GM19324 (cell line): ENCODE data around the gene CD58.
"Not testable (repeated sequence)": the region's sequence is repeated elsewhere in the genome, so short reads cannot be mapped to it uniquely, and the experiment has no call there.

ENCODE experiments used
- ATAC-seq: cut with Tn5 transposase; IDR thresholded peaks from one replicate; pipeline ENCODE4 v1.9.1; 2021; ENCODE audit warnings: mild to moderate bottlenecking, moderate library complexity; ENCODE audit not compliant: unreplicated experiment, low FRiP score

CD58 gene

DNA sequence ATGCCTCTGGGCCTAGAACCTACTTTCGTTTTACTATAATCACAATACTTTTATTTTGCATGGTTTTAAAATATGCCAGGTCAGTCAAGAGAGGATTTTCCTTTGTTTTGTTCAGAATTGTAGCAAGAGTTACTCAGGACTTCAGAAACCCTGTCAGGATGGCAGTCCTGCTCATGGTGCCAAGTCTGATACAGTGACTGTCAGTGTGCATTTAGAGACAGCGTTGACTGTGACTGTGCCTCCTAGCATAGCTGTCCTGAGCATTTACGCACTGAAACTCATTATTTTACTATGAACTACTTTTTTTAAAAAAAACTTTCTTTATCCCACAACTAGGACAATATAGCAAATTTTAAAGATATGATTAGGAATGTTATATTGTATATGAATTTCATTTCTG, 23.2 kb upstream of the CD58 start:
- not testable (repeated sequence) for ATAC-seq

DNA sequence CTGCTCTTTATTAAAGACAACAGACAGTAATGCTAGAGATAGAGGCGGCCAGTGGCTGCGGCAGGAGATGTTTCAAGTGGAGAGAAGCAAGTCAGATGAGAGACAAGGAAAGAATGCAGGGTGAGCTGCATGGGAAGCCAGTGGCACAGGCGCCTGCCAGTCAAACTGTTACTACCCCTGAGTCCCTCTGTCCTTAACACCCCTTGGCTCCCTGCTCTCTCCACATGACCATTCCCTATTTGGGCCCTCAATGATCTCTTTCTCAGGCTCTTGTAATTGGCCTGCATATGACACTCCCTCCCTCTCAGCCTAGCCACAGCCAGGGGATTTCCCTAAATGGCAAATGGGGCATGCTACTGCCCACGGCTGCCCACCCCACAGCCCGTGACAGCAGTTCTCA, 22.6 kb upstream of the CD58 start:
- ATAC-seq: not testable (repeated sequence)

DNA sequence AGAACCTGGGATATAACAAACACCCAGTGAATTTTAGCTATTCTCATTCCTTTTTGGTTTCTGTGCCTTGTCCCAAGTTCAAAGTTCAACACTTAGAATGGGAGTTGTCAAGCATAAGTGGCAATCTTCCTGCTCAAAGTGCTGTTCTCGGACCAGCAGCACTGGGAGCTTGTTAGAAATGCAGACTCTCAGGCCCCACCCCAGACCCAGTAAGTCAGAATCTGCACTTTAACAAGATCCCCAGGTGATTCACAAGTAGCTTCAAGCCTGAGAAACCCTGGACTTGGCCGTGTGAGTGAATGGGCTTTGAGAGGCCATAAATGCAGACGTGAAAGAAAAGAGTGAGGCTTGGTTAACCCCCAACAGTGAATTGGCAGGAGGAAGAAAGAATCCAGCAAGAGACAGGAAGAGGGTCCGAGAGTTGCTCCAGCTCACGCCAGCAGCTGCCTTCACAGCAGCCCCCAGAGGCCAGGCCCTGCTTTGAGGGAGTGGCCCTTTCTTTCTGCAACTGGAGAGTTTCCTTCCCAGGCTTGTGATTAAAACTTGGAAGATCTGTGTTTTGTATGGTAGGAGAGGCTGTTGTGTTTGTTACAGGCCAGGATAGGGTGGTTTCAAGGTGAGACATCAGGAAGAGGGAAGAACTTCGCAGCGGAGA, 21.3 kb upstream of the CD58 start:
- ATAC-seq: not testable (repeated sequence)

DNA sequence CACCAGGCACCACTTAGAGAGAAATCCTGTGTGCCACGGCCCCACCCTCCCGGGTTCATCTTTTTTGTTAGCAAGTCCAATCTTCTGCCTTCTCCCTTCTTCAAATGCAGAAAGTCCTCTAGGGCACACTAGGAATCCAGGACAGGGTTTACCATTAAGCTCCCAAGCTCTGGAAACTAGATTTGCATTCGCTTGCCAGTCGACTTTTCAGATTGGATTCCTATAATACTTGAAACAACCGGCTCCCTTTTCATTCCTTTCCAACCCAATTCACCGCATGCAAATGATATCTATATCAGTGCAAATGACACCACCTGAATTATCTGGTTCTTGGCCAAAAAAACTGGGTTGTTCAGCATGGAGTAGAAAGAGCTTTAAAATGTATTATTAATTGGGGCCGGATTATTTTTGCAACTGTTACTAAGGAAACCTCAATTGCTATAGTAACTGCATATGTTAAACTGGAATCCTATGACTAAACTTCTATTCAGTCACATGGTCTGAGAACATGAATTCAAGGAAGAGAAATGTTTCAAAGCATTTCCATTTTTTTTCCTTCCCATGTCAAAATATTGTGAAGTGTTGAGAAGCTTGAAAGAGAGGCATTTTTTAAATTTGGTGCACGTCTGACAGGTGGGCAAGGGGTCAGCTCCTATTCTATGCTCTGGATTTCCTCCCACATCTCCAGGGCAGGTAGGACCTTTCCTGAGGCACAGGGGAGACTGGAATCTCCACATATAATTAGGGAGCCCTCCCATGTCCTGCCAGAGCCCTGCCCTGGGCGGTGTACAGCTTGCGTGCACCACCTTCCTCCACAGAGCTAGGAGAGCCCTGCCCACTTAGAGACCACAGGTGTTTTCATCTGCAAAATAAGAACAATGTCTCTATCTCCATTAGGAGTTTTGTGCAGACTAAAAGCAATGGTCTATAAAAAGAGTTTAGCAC, 20.5 kb upstream of the CD58 start:
- ATAC-seq: not testable (repeated sequence)

DNA sequence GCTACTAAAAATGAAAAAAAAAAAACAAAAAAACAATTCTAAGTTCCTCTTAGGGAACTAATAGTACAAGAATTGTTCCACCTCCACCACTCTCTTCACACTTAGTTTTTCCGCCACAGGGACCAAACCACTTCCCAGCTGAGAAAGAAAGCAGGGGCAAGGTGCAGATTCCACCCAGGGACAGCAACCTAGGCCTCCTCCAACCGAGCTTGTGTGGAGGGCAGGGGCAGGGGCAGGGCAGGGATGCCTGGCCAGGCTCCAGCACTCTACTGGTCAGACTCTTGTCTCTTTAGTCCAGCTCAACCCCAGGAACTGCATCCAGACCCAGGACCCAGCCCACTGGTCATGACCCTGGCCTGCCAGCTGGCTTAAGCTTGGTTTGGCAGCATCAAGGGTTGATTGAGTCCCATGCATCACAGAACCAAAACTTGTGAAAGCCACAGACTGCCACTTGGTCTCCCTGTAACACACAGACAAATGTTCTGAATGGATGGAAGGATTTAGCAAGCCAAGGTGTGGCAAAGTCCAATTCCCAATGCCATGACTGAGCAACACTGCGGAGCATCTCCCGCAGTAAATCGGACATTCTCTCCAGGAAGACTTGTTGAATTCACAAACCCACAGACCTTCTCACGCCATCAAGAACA, 19.7 kb upstream of the CD58 start:
- not testable (repeated sequence) for ATAC-seq

DNA sequence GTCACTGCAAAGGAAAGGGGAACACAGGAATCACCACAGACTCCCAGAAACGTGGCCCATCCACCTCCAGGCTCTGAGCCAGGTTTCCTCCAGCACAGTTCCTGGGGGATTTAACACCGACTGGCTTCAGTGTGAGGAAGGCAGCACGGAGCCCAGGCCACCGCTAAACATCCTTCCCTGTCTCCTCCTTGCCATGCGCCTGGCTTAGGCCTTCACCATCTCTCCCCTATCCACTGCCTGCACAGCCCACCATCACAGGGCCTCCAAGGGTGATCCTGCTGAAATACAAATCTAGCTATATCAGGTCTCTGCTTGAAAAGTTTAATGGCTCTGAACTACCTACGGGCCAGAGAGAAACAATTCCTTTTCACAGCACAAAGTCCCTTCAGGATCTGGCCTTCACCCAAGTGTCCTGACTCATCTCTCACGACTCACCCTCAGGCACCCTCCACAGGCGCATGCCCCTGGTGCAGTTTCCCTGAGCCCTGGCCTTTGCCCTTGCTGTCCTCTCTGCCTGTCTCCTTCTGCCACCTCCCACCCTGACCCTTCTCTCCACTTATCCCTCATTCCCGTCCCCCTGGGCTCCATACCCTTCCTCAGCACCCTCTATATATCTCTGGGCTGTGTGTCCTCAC, 18.4 kb upstream of the CD58 start:
- not testable (repeated sequence) for ATAC-seq

DNA sequence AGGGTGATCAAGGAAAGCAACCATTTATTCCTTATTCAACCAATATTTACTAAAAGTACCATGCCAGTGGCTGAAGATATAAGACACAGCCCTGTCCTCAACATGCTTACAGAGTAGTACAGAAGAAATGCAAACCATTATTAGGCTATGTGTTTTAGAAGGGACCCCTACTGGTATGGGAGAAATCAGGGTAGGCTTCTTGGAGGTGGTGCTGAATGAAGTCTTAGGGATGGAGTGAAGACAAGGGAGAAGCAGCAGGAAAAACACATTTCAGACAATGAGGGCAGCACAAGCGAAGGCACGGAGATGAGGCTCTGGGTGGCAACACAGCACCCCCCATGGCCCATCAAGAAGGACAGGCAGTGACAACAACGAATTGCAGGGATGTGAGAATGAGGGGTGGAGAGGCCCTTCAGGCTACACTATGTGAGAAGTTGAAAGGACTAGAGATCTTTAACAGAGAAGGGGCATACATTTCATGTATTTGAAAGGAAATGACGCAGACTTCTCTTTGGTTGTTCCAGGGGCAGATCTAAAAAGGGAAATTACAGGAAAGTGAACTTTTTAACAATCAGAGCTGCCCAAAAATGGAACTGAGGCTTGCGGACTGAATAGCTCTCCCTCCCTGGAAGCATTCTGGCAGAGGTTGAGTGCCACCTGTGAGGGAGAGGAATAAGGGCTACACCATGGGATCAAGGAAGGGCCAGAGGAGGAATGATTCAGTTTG, 16.8 kb upstream of the CD58 start:
- no peak for ATAC-seq

DNA sequence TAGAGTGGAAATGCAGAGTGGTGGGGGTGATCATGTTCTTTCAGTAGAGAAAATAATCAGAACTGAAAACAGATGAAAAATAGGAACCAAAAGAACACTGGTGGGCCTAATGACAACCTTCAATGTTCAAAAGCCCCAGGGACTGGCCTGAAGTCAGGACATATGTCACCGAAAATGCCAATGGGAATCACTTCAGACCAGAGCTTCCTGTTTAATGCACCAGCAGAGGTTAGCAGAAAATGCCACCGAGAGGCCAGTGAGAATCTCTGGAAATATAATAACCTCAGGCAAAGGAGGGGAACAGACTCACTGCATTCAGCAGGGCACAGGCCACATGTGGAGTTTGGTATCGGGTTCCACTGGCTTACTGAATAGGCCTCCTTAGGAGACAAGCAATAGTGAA, 15.9 kb upstream of the CD58 start:
- ATAC-seq: peak; percentile 44

DNA sequence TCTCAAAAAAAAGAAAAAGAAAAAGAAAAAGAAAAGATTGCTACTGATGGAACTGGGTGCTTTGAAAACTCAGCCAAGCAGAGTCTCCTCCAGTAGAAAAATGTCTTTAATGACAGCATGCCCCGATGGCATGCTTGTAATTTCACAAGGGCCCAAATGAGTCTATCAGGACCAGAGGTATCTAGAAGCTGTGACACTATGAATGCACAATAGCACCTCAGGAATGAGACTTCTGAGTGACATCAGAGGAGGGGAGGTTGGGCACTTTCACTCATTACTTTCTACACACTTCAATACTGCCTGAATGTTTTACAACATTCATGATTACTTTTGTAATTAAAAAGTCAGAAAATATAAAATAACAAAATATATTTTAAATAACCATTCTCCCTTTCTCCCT, 15.1 kb upstream of the CD58 start:
- ATAC-seq: no peak

GRCh38 chr1:116581323-116581885, 10.6 kb upstream of the CD58 start:
- ATAC-seq: no peak

- ATAC-seq: no peak
These were observed 9.9 kb upstream of the CD58 start for GRCh38 chr1:116580446-116581322.

GRCh38 chr1:116579259-116579875, 8.5 kb upstream of the CD58 start:
- no peak for ATAC-seq

- ATAC-seq: no peak
These were observed 7.8 kb upstream of the CD58 start for GRCh38 chr1:116578581-116578980.

GRCh38 chr1:116577759-116578314, 7.0 kb upstream of the CD58 start:
- ATAC-seq: no peak

GRCh38 chr1:116574581-116575291, 3.9 kb upstream of the CD58 start:
- no peak for ATAC-seq

GRCh38 chr1:116573431-116574095, 2.7 kb upstream of the CD58 start:
- ATAC-seq: no peak
